GM19193 (cell line): Measurements from ENCODE around the gene CACNA2D4.

Experiments used
- POLR2A ChIP-seq: IDR thresholded peaks from 4 replicates; pipeline ENCODE4 v1.6.1; 2011; ENCODE audit not compliant: insufficient read depth, insufficient read length; ENCODE audit errors: extremely low read depth

CACNA2D4 gene

GRCh38 chr12:1862973-1863372 lies 55.5 kb downstream of the CACNA2D4 start:
- no peak for TF ChIP-seq POLR2A

- no peak for TF ChIP-seq POLR2A
Measured at GRCh38 chr12:1859643-1860042, 58.8 kb downstream of the CACNA2D4 start.

GRCh38 chr12:1858456-1858855 lies 60.0 kb downstream of the CACNA2D4 start:
- no peak for TF ChIP-seq POLR2A

GRCh38 chr12:1857821-1858220 lies 60.6 kb downstream of the CACNA2D4 start:
- TF ChIP-seq POLR2A: no peak

GRCh38 chr12:1857086-1857485 lies 61.4 kb downstream of the CACNA2D4 start:
- TF ChIP-seq POLR2A: no peak

- TF ChIP-seq POLR2A: no peak
Measured at GRCh38 chr12:1855241-1855640, 63.2 kb downstream of the CACNA2D4 start.

GRCh38 chr12:1853716-1854115 lies 64.7 kb downstream of the CACNA2D4 start:
- TF ChIP-seq POLR2A: no peak

- no peak for TF ChIP-seq POLR2A
Measured at GRCh38 chr12:1852076-1852475, 66.4 kb downstream of the CACNA2D4 start.

GRCh38 chr12:1851151-1851701 lies 67.2 kb downstream of the CACNA2D4 start:
- no peak for TF ChIP-seq POLR2A

GRCh38 chr12:1848745-1849144 lies 69.7 kb downstream of the CACNA2D4 start:
- TF ChIP-seq POLR2A: no peak

GRCh38 chr12:1848146-1848545 lies 70.3 kb downstream of the CACNA2D4 start:
- TF ChIP-seq POLR2A: no peak

- TF ChIP-seq POLR2A: no peak
Measured at GRCh38 chr12:1847411-1847810, 71.0 kb downstream of the CACNA2D4 start.

- no peak for TF ChIP-seq POLR2A
Measured at GRCh38 chr12:1846421-1847405, 71.7 kb downstream of the CACNA2D4 start.

- no peak for TF ChIP-seq POLR2A
Measured at GRCh38 chr12:1845886-1846285, 72.6 kb downstream of the CACNA2D4 start.

- TF ChIP-seq POLR2A: no peak
Measured at GRCh38 chr12:1845427-1845826, 73.0 kb downstream of the CACNA2D4 start.
